ENCODE results near the gene NRF1.

GRCh38 chr7:129773871-129774270 is 162.4 kb downstream of the NRF1 start:
- no peak for TF ChIP-seq POLR2A (IDR thresholded peaks at IDR 0.05; ENCODE audit: low read depth, low read length)
- no peak for TF ChIP-seq POLR2AphosphoS5 (IDR thresholded peaks at IDR 0.05; ENCODE audit: low read depth, low read length)
- TF ChIP-seq TAF1 (IDR thresholded peaks at IDR 0.05; ENCODE audit: low read depth, low read length), result no peak
- no peak for TF ChIP-seq POU2F2 (IDR thresholded peaks at IDR 0.05; ENCODE audit: low read depth, low read length)
